Mucosa of rectum (tissue), 2 donors: ENCODE data around the gene IL27RA.

Source experiments
- H3K27ac ChIP-seq, 2 donors: one replicate each; pipeline ENCODE4 v1.7.0; 2013; ENCODE audit warnings: inconsistent platforms in 2 of 2, low read depth in 2 of 2, low read length in 2 of 2
- H3K27me3 ChIP-seq, 2 donors: one replicate each; pipeline ENCODE4 v1.7.0; 2013; ENCODE audit warnings: low read length in 2 of 2; ENCODE audit not compliant: control insufficient read depth in 2 of 2, insufficient read depth in 2 of 2
- H3K36me3 ChIP-seq, 2 donors: one replicate each; pipeline ENCODE4 v1.7.0; 2013; ENCODE audit warnings: low read length in 2 of 2; ENCODE audit not compliant: control insufficient read depth in 2 of 2, insufficient read depth in 2 of 2
- H3K4me1 ChIP-seq, 2 donors: one replicate each; pipeline ENCODE4 v1.7.0; 2013; ENCODE audit warnings: low read length in 2 of 2, mild to moderate bottlenecking in 1 of 2; ENCODE audit not compliant: control insufficient read depth in 2 of 2, insufficient read depth in 2 of 2
- H3K4me3 ChIP-seq, 2 donors: one replicate each; pipeline ENCODE4 v1.7.0; 2013; ENCODE audit warnings: low read length in 2 of 2
- H3K9ac ChIP-seq, 2 donors: one replicate each; pipeline ENCODE4 v1.7.0; 2013; ENCODE audit warnings: low read length in 2 of 2, low read depth in 1 of 2, mild to moderate bottlenecking in 1 of 2
- H3K9me3 ChIP-seq, 2 donors: one replicate each; pipeline ENCODE4 v1.7.0; 2013; ENCODE audit warnings: low read length in 2 of 2; ENCODE audit not compliant: control insufficient read depth in 2 of 2
- donor health status: healthy.
- donor health status: Normal muscosa, but diverticular disease.

IL27RA gene

GRCh38 chr19:14082675-14082960 is 51.1 kb downstream of the IL27RA start:
- Histone ChIP-seq H3K9ac (peak overlapping the region; percentile 87 to 97), H3K4me3 (peak overlapping the region; percentile 85 to 90), H3K27ac (peak overlapping the region; percentile 93 to 96), H3K9me3 (no peaks in the 10 kb centered on the region), H3K27me3 (no peaks in the 10 kb centered on the region), H3K36me3 (no peaks in the 10 kb centered on the region), H3K4me1 (peaks cover 20 to 21% of the 10 kb centered on the region in 2 donors)

GRCh38 chr19:14085309-14085995 is 53.9 kb downstream of the IL27RA start, which contains the start of gene C19orf67:
Gene C19orf67, minus strand, starts transcription at chr19:14085783. Its CDS starts 156 bp downstream, at chr19:14085627.
- H3K4me3 ChIP-seq = peak within 1 kb of the TSS in 1 of 2 donors; percentile 16
- peaks cover 6 to 8% of the 10 kb centered on the region in 2 donors for H3K36me3 ChIP-seq
- no peak within 1 kb of the TSS for H3K9ac ChIP-seq
- no peaks in the 10 kb centered on the region for H3K27me3 ChIP-seq
- peaks cover 16 to 17% of the 10 kb centered on the region in 2 donors for H3K4me1 ChIP-seq
- no peak within 1 kb of the TSS for H3K27ac ChIP-seq
- H3K9me3 ChIP-seq = no peaks in the 10 kb centered on the region

- Histone ChIP-seq H3K27ac (no peak overlapping the region), H3K9me3 (no peaks in the 10 kb centered on the region), H3K4me3 (no peak overlapping the region), H3K36me3 (peaks cover 6 to 8% of the 10 kb centered on the region in 2 donors), H3K4me1 (peaks cover 10 to 15% of the 10 kb centered on the region in 2 donors), H3K27me3 (no peaks in the 10 kb centered on the region), H3K9ac (no peak overlapping the region)
Observed at GRCh38 chr19:14086098-14086497, 54.5 kb downstream of the IL27RA start.

GRCh38 chr19:14088634-14089411 is 57.3 kb downstream of the IL27RA start:
- Histone ChIP-seq H3K27ac (no peak overlapping the region), H3K4me1 (peaks cover 5 to 7% of the 10 kb centered on the region in 2 donors)

GRCh38 chr19:14089412-14089661 is 57.8 kb downstream of the IL27RA start:
- H3K4me1 ChIP-seq = peaks cover 5 to 7% of the 10 kb centered on the region in 2 donors
- H3K9ac ChIP-seq = peak overlapping the region; percentile 0 to 43
- no peaks in the 10 kb centered on the region for H3K27me3 ChIP-seq
- peaks cover 0 to 4% of the 10 kb centered on the region in 2 donors for H3K9me3 ChIP-seq
- H3K4me3 ChIP-seq = peak overlapping the region; percentile 41 to 61
- peaks cover 6 to 8% of the 10 kb centered on the region in 2 donors for H3K36me3 ChIP-seq
- H3K27ac ChIP-seq = no peak overlapping the region

More at GRCh38 chr19:14088634-14089411, 57.3 kb downstream of the IL27RA start:
- Histone ChIP-seq H3K27me3 (no peaks in the 10 kb centered on the region), H3K36me3 (peaks cover 6 to 8% of the 10 kb centered on the region in 2 donors), H3K9ac (peak overlapping the region in 1 of 2 donors; percentile 43), H3K4me3 (peak overlapping the region; percentile 41 to 61), H3K9me3 (peaks cover 0 to 4% of the 10 kb centered on the region in 2 donors)

- Histone ChIP-seq H3K9me3 (peaks cover 0 to 4% of the 10 kb centered on the region in 2 donors), H3K27me3 (no peaks in the 10 kb centered on the region), H3K4me3 (peak overlapping the region; percentile 61 to 64), H3K9ac (peak overlapping the region; percentile 0 to 43), H3K36me3 (peaks cover 6 to 8% of the 10 kb centered on the region in 2 donors), H3K4me1 (peaks cover 5 to 7% of the 10 kb centered on the region in 2 donors), H3K27ac (peak overlapping the region; percentile 74)
Observed at GRCh38 chr19:14089662-14090508, 58.3 kb downstream of the IL27RA start.

- Histone ChIP-seq H3K27ac (peak within 1 kb of the TSS; percentile 92 to 96), H3K9ac (peak within 1 kb of the TSS; percentile 90 to 95), H3K4me3 (peak within 1 kb of the TSS; percentile 82 to 87), H3K4me1 (peaks cover 5 to 7% of the 10 kb centered on the region in 2 donors), H3K9me3 (peaks cover 0 to 4% of the 10 kb centered on the region in 2 donors), H3K27me3 (no peaks in the 10 kb centered on the region), H3K36me3 (peaks cover 6 to 8% of the 10 kb centered on the region in 2 donors)
Observed at GRCh38 chr19:14090509-14091080, 59.0 kb downstream of the IL27RA start, which contains the start of gene SAMD1. Gene SAMD1, minus strand, starts transcription at chr19:14090751.

- Histone ChIP-seq H3K9me3 (peaks cover 0 to 4% of the 10 kb centered on the region in 2 donors), H3K9ac (peak overlapping the region; percentile 90 to 95), H3K27ac (peak overlapping the region; percentile 92 to 96), H3K36me3 (peaks cover 6 to 9% of the 10 kb centered on the region in 2 donors), H3K27me3 (no peaks in the 10 kb centered on the region), H3K4me1 (peaks cover 5 to 7% of the 10 kb centered on the region in 2 donors), H3K4me3 (peak overlapping the region; percentile 82 to 87)
Observed at GRCh38 chr19:14091081-14091812, 59.7 kb downstream of the IL27RA start.

GRCh38 chr19:14091813-14092462 is 60.4 kb downstream of the IL27RA start:
- peak overlapping the region; percentile 92 to 96 for H3K27ac ChIP-seq

More at GRCh38 chr19:14091813-14092462, 60.4 kb downstream of the IL27RA start:
- H3K9me3 ChIP-seq = peaks cover 0 to 4% of the 10 kb centered on the region in 2 donors
- H3K36me3 ChIP-seq = peaks cover 12 to 16% of the 10 kb centered on the region in 2 donors
- H3K27me3 ChIP-seq = no peaks in the 10 kb centered on the region
- peak overlapping the region; percentile 82 to 87 for H3K4me3 ChIP-seq
- peak overlapping the region; percentile 90 to 95 for H3K9ac ChIP-seq
- H3K4me1 ChIP-seq = peaks cover 5 to 7% of the 10 kb centered on the region in 2 donors
